IMR-90 (cell line): ENCODE measurements around the gene RPL19. TPM values are rescaled to one million over a fixed set of nuclear protein-coding genes. Genes with fewer than 3 reads are reported as not detected.

Experiments used
- ATAC-seq: fragments of 200-7000 bp; cut with Tn5 transposase; 2 replicates; pipeline ENCODE4 v1.9.1; 2020; ENCODE audit warnings: low read depth, mild to moderate bottlenecking, moderate library complexity
- BruUV-seq: library from RNA; stranded (reverse); fragments of 400-500 nt; replicated peaks from 2 replicates; lab custom pipeline; 2021; lab: Mats Ljungman, UMichigan
- CTCF ChIA-PET: fragments of 300-600 bp; formaldehyde crosslinking; extraction: SDS; loops from one replicate; lab custom pipeline; 2021; ENCODE audit warnings: antibody characterized with exemption; lab: Yijun Ruan, JAX
- POLR2A ChIA-PET: fragments of 300-600 bp; sonication (Branson Sonifier 250); formaldehyde crosslinking; loops from one replicate; lab custom pipeline; 2022; ENCODE audit warnings: antibody characterized with exemption; ENCODE audit not compliant: unreplicated experiment; lab: Charles Lee
- DNase-seq: peaks from one replicate; pipeline ENCODE4 v3.0.0; 2013
- H2AFZ ChIP-seq: replicated peaks from 2 replicates; pipeline ENCODE3; 2013; ENCODE audit warnings: low read length, mild to moderate bottlenecking; ENCODE audit not compliant: poor library complexity
- H2AK5ac ChIP-seq: 2 replicates; pipeline ENCODE4 v1.6.1; 2013; ENCODE audit warnings: low read depth, low read length, inconsistent platforms
- H2AK9ac ChIP-seq: replicated peaks from 2 replicates; pipeline ENCODE3; 2013; ENCODE audit warnings: mild to moderate bottlenecking, low read depth, low read length, moderate library complexity; ENCODE audit not compliant: poor library complexity
- H2BK120ac ChIP-seq: 2 replicates; pipeline ENCODE4 v1.6.1; 2013; ENCODE audit warnings: low read depth, low read length, inconsistent platforms
- H2BK15ac ChIP-seq: 3 replicates; pipeline ENCODE4 v1.6.1; 2013; ENCODE audit warnings: low read depth, low read length, inconsistent platforms
- H2BK20ac ChIP-seq: 2 replicates; pipeline ENCODE4 v1.6.1; 2013; ENCODE audit warnings: low read depth, mild to moderate bottlenecking, inconsistent platforms, low read length, moderate library complexity
- H2BK5ac ChIP-seq: 2 replicates; pipeline ENCODE4 v1.6.1; 2013; ENCODE audit warnings: mild to moderate bottlenecking, low read depth, low read length, inconsistent platforms; ENCODE audit not compliant: poor library complexity, severe bottlenecking
- H3K14ac ChIP-seq: replicated peaks from 2 replicates; pipeline ENCODE4 v1.6.1; 2013; ENCODE audit warnings: low read depth, low read length, inconsistent platforms
- H3K18ac ChIP-seq: 2 replicates; pipeline ENCODE4 v1.6.1; 2013; ENCODE audit warnings: low read depth, low read length, control low read depth
- H3K23ac ChIP-seq: 2 replicates; pipeline ENCODE4 v1.6.1; 2013; ENCODE audit warnings: low read depth, low read length, inconsistent platforms
- H3K27ac ChIP-seq: 2 replicates; pipeline ENCODE4 v1.5.1; 2013; ENCODE audit warnings: mild to moderate bottlenecking, control low read depth, low read length; ENCODE audit not compliant: insufficient read depth
- H3K27me3 ChIP-seq: 2 replicates; pipeline ENCODE4 v1.6.1; 2013; ENCODE audit warnings: low read length; ENCODE audit not compliant: control insufficient read depth, insufficient read depth
- H3K36me3 ChIP-seq: 2 replicates; pipeline ENCODE4 v1.6.1; 2013; ENCODE audit warnings: low read length, mixed read lengths; ENCODE audit not compliant: control insufficient read depth, insufficient read depth
- H3K4ac ChIP-seq: 2 replicates; pipeline ENCODE4 v1.6.1; 2013; ENCODE audit warnings: low read depth, low read length, inconsistent platforms
- H3K4me1 ChIP-seq: 2 replicates; pipeline ENCODE4 v1.6.1; 2013; ENCODE audit warnings: low read length, mixed read lengths; ENCODE audit not compliant: control insufficient read depth, insufficient read depth
- H3K4me2 ChIP-seq: 2 replicates; pipeline ENCODE4 v1.6.1; 2013; ENCODE audit warnings: low read depth, mild to moderate bottlenecking, control low read depth, low read length, moderate library complexity
- H3K4me3 ChIP-seq: 2 replicates; pipeline ENCODE4 v1.5.1; 2013; ENCODE audit warnings: low read depth, mild to moderate bottlenecking, control low read depth, low read length, moderate library complexity; ENCODE audit not compliant: insufficient read depth
- H3K56ac ChIP-seq: 2 replicates; pipeline ENCODE4 v1.6.1; 2013; ENCODE audit warnings: low read length, inconsistent platforms; ENCODE audit not compliant: insufficient read depth; ENCODE audit errors: extremely low read depth
- H3K79me1 ChIP-seq, 2 experiments: 2 replicates each; pipeline ENCODE4 v1.6.1; 2013; ENCODE audit warnings: low read length in 2 of 2, inconsistent platforms in 1 of 2, low read depth in 1 of 2
- H3K9ac ChIP-seq: 2 replicates; pipeline ENCODE4 v1.6.1; 2013; ENCODE audit warnings: low read depth, low read length, control low read depth
- H3K9me1 ChIP-seq: 2 replicates; pipeline ENCODE4 v1.6.1; 2013; ENCODE audit warnings: low read length, inconsistent platforms; ENCODE audit not compliant: insufficient read depth
- H3K9me3 ChIP-seq: 2 replicates; pipeline ENCODE4 v1.6.1; 2013; ENCODE audit warnings: low read length; ENCODE audit not compliant: control insufficient read depth, insufficient read depth
- H4K20me1 ChIP-seq: 2 replicates; pipeline ENCODE4 v1.6.1; 2013; ENCODE audit warnings: low read length, inconsistent platforms; ENCODE audit not compliant: insufficient read depth
- H4K5ac ChIP-seq: 2 replicates; pipeline ENCODE4 v1.6.1; 2013; ENCODE audit warnings: mild to moderate bottlenecking, low read depth, low read length, control low read depth
- H4K8ac ChIP-seq, 2 experiments: 2 replicates each; pipeline ENCODE4 v1.6.1; 2013; ENCODE audit warnings: low read depth in 2 of 2, low read length in 2 of 2, control low read depth in 1 of 2, inconsistent platforms in 1 of 2
- H4K91ac ChIP-seq: 2 replicates; pipeline ENCODE4 v1.6.1; 2013; ENCODE audit warnings: low read depth, low read length, inconsistent platforms; ENCODE audit not compliant: insufficient read depth
- BHLHE40 ChIP-seq: fragments of 150-350 bp; IDR thresholded peaks from 2 replicates; pipeline ENCODE4 v1.6.1; 2016; ENCODE audit warnings: mild to moderate bottlenecking, low read depth, low read length
- CEBPB ChIP-seq: IDR thresholded peaks from 2 replicates; pipeline ENCODE4 v1.6.1; 2012; ENCODE audit warnings: low read depth, low read length, improper control_type of control experiment
- CHD1 ChIP-seq: IDR thresholded peaks from 2 replicates; pipeline ENCODE4 v1.6.1; 2012; ENCODE audit warnings: low read depth, low read length, improper control_type of control experiment
- FOS ChIP-seq: fragments of 150-350 bp; IDR thresholded peaks from 2 replicates; pipeline ENCODE4 v1.6.1; 2016; ENCODE audit warnings: low read depth, low read length
- MAFK ChIP-seq: IDR thresholded peaks from 2 replicates; pipeline ENCODE4 v1.6.1; 2012; ENCODE audit warnings: low read depth, low read length, improper control_type of control experiment
- MAZ ChIP-seq: IDR thresholded peaks from 2 replicates; pipeline ENCODE4 v1.6.1; 2012; ENCODE audit warnings: low read depth, mild to moderate bottlenecking, low read length, improper control_type of control experiment, moderate library complexity, borderline replicate concordance
- MXI1 ChIP-seq: IDR thresholded peaks from 2 replicates; pipeline ENCODE4 v1.6.1; 2012; ENCODE audit warnings: low read depth, mild to moderate bottlenecking, low read length, moderate library complexity, borderline replicate concordance
- NFE2L2 ChIP-seq: fragments of 150-350 bp; IDR thresholded peaks from 2 replicates; pipeline ENCODE4 v1.6.1; 2016; ENCODE audit warnings: low read depth, mild to moderate bottlenecking, low read length
- POLR2A ChIP-seq: IDR thresholded peaks from 2 replicates; pipeline ENCODE4 v1.6.1; 2012; ENCODE audit warnings: mild to moderate bottlenecking, low read depth, low read length
- RAD21 ChIP-seq: IDR thresholded peaks from 2 replicates; pipeline ENCODE4 v1.6.1; 2012; ENCODE audit warnings: low read length, improper control_type of control experiment
- RCOR1 ChIP-seq: IDR thresholded peaks from 2 replicates; pipeline ENCODE4 v1.6.1; 2012; ENCODE audit warnings: mild to moderate bottlenecking, low read length, improper control_type of control experiment; ENCODE audit not compliant: insufficient replicate concordance
- RFX5 ChIP-seq: IDR thresholded peaks from 2 replicates; pipeline ENCODE4 v1.8.0; 2012; ENCODE audit warnings: low read depth, mild to moderate bottlenecking, low read length, moderate library complexity
- WGBS, 2 experiments: methylation state at CpG; one replicate each; pipeline versions ENCODE4 v1.1.5 to v1.1.7; 2013; ENCODE audit warnings: missing lambda C conversion rate in 2 of 2; ENCODE audit not compliant: insufficient read length in 1 of 2; ENCODE audit errors: extremely low coverage in 2 of 2; 5-methylcytosine and 5-hydroxymethylcytosine counted together
- dilution Hi-C: fragments of 300-500 bp; cut with HindIII; formaldehyde crosslinking; loops from one replicate; pipeline ENCODE4 v1.14.3; 2018; ENCODE audit warnings: low sequenced_read_pairs; ENCODE audit not compliant: unreplicated experiment
- in situ Hi-C: fragments of 300-500 bp; cut with MboI; formaldehyde crosslinking; loops from 3 replicates; pipeline ENCODE4 v1.14.3; 2019; ENCODE audit warnings: low sequenced_read_pairs, inconsistent platforms, mixed read lengths
- intact Hi-C: fragments of 100-400 bp; cut with micrococcal nuclease; formaldehyde crosslinking; loops from 2 replicates; pipeline ENCODE4 v1.10.0; 2022
- polyA plus RNA-seq, 3 experiments: library from polyadenylated mRNA; depleted of rRNA; stranded (reverse); fragments of >200 nt; gene quantifications; 2 replicates each; pipeline ENCODE4 v1.2.3, GENCODE V29; 2012; ENCODE audit warnings: low replicate concordance in 1 of 3
- total RNA-seq: library from RNA; depleted of rRNA; stranded (reverse); fragments of >200 nt; gene quantifications from 2 replicates; pipeline ENCODE4 v1.2.3, GENCODE V29; 2012
- TF ChIP-seq, protein P1 (sequence below): conservative IDR thresholded peaks from 2 replicates; pipeline ENCODE4 v1.5.1; 2012; ENCODE audit warnings: mild to moderate bottlenecking, low read depth, low read length, improper control_type of control experiment
- TF ChIP-seq, protein P2 (sequence below): fragments of 150-350 bp; IDR thresholded peaks from 2 replicates; pipeline ENCODE4 v1.6.1; 2017; ENCODE audit warnings: mild to moderate bottlenecking, antibody characterized with exemption, low read length, low read depth
- TF ChIP-seq, protein P3 (sequence below): fragments of 150-350 bp; IDR thresholded peaks from 2 replicates; pipeline ENCODE4 v1.6.1; 2016; ENCODE audit warnings: low read depth, mild to moderate bottlenecking, low read length, moderate library complexity, borderline replicate concordance

Gene RPL19
- total and polyA plus RNA-seq, 2 of the 4 experiments (the other 2 are of a cell fraction): 2,101 to 2,466 TPM

DNA sequence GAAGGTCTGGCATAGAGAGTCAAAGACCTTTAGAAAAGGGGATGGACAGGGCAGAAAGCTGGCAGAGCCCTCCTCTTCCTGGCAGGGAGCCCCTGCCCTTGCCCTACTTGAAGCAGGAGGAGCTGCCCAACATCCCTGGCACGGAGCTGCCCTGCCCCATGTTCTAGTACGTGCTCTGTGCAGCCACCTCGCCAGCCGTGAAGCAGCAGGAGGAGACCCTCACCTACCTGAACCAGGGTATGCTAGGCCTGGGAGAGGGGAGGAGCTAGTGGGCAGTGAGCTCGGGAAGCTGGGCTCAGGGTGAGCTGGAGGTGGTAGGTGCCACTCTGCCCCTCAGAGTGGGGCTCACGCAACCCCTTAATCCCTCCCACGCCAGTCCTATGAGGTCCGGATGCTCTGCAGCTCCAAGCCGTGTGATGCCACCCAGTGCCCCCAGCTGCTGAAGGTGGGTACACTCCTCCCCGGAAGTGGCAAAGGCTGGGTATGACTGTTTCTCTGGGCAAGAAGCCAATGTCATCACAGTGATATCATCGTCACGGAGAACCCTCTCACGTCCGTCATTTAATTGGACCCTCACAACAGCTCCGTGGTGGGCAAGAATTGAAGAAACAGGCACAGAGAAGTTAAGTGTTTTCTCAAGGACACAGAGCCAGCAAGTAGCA, 38.4 kb downstream of the RPL19 start:
- 41% methylated on average over 9 of the region's 15 CpGs; no CpG with 5 or more reads in 1 of the 2 experiments for whole genome bisulfite sequencing, 2 experiments
- Histone ChIP-seq H3K4me2 (no peak overlapping the region), H3K4ac (no peak overlapping the region), H2BK15ac (no peak overlapping the region), H2BK20ac (no peak overlapping the region), H3K56ac (no peak overlapping the region), H2BK5ac (no peak overlapping the region), H4K5ac (no peak overlapping the region), H2BK120ac (no peak overlapping the region), H3K4me1 (no peaks in the 10 kb centered on the region; the same call in 1 of the 2 replicates), H3K14ac (no peak overlapping the region), H3K23ac (no peak overlapping the region), H3K27ac (no peak overlapping the region), H3K18ac (no peak overlapping the region), H4K91ac (no peak overlapping the region), H3K27me3 (peaks cover 4% of the 10 kb centered on the region; the same call in 1 of the 2 replicates), H4K20me1 (no peaks in the 10 kb centered on the region), H3K9me1 (no peaks in the 10 kb centered on the region), H2AFZ (peak overlapping the region; percentile 21), H4K8ac (no peak overlapping the region), H2AK9ac (peak overlapping the region; percentile 28), H3K36me3 (no peaks in the 10 kb centered on the region), H2AK5ac (no peak overlapping the region), H3K79me1 (no peaks in the 10 kb centered on the region), H3K4me3 (no peak overlapping the region), H3K9ac (no peak overlapping the region), H3K9me3 (no peaks in the 10 kb centered on the region)
- ChIA-PET CTCF (interaction anchor here (0.6 to 1.3 kb wide), 2 partner anchors 32 to 255 kb away, joined by 4 to 5 read pairs; no protein-coding TSS in a partner anchor), POLR2A (no interaction called here)
- no peak for ATAC-seq
- DNase-seq: no peak
- dilution Hi-C loops (no loop called here), in situ Hi-C loops (no loop called here), intact Hi-C loops (loop anchor here (10.0 kb wide), 1 partner anchor 174 kb away; no protein-coding TSS in a partner anchor)
- TF ChIP-seq MAZ: no peak
- TF ChIP-seq RFX5: no peak
- no peak for TF ChIP-seq POLR2A
- TF ChIP-seq, protein P1, sequence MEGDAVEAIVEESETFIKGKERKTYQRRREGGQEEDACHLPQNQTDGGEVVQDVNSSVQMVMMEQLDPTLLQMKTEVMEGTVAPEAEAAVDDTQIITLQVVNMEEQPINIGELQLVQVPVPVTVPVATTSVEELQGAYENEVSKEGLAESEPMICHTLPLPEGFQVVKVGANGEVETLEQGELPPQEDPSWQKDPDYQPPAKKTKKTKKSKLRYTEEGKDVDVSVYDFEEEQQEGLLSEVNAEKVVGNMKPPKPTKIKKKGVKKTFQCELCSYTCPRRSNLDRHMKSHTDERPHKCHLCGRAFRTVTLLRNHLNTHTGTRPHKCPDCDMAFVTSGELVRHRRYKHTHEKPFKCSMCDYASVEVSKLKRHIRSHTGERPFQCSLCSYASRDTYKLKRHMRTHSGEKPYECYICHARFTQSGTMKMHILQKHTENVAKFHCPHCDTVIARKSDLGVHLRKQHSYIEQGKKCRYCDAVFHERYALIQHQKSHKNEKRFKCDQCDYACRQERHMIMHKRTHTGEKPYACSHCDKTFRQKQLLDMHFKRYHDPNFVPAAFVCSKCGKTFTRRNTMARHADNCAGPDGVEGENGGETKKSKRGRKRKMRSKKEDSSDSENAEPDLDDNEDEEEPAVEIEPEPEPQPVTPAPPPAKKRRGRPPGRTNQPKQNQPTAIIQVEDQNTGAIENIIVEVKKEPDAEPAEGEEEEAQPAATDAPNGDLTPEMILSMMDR: no peak
- TF ChIP-seq, protein P2, sequence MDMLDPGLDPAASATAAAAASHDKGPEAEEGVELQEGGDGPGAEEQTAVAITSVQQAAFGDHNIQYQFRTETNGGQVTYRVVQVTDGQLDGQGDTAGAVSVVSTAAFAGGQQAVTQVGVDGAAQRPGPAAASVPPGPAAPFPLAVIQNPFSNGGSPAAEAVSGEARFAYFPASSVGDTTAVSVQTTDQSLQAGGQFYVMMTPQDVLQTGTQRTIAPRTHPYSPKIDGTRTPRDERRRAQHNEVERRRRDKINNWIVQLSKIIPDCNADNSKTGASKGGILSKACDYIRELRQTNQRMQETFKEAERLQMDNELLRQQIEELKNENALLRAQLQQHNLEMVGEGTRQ: no peak
- TF ChIP-seq MXI1: no peak
- TF ChIP-seq CHD1: no peak
- TF ChIP-seq MAFK: no peak
- no peak for TF ChIP-seq RCOR1
- TF ChIP-seq BHLHE40: no peak
- TF ChIP-seq CEBPB: no peak
- TF ChIP-seq RAD21: no peak
- TF ChIP-seq NFE2L2: no peak
- no peak for TF ChIP-seq FOS
- TF ChIP-seq, protein P3, sequence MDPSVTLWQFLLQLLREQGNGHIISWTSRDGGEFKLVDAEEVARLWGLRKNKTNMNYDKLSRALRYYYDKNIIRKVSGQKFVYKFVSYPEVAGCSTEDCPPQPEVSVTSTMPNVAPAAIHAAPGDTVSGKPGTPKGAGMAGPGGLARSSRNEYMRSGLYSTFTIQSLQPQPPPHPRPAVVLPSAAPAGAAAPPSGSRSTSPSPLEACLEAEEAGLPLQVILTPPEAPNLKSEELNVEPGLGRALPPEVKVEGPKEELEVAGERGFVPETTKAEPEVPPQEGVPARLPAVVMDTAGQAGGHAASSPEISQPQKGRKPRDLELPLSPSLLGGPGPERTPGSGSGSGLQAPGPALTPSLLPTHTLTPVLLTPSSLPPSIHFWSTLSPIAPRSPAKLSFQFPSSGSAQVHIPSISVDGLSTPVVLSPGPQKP: no peak
- BruUV-seq: no TSS peak
